A204.1 (cell line): Measurements from ENCODE around the gene LAMP1.
"Not testable (repeated sequence)": the region's sequence is repeated elsewhere in the genome, so short reads cannot be mapped to it uniquely, and the experiment has no call there.

Experiments used
- FAIRE-seq: peaks from 2 replicates; lab custom pipeline; 2012; peaks lifted over from hg19 to GRCh38; lab: Jason Lieb, UNC

LAMP1 gene

DNA sequence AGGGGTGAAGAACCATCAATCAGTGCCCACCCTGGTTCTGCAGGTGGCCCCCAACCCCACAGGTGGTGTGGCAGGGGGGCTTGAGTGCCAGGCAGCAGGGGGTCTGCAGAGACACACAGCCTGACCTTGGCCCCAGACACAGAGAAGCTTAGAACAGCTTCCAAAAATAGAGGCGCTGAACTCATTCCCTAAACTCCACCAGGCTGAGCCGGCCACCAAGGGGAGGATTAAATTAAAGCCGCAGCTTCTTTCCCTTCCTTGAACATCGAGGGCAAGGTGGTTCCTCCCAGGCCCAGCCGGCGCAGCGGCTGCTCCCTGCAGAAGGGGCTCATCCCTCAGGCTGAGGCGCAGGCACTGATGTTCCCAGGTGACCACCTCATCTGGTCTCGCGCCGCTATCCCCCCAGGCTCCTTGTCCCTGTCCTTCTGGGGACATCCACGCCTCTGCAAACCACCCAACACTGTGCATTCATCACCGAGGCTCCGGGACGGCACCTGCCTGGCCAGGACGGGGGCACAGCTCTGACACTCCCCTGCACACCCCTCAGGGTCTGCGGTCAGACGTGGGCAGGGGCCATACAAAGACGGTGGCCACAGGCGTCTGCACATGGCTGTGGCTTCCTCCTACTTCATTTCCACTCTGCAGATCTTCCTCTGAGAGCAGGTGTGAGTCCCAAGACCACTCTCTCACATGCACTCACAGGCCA, 30.9 kb downstream of the LAMP1 start:
- FAIRE-seq = no peak

DNA sequence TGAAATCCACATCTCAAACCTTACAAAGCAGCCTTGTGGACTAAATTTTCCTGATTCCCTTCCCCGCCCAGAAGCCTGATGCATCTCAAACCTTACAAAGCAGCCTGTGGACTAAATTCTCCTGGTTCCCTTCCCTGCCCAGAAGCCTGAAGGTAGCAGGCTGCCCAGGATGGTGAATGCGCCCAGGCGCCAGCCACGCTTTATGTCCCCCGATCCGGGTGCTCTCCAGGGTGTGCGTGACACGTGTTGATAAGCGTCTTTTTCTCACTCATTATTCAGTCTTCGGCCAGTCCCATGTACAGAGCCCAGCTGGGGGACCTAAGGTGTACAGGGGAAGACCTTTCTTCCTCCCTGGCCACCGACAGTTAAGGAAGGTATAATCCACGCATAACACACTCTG, 31.8 kb downstream of the LAMP1 start:
- no peak for FAIRE-seq

DNA sequence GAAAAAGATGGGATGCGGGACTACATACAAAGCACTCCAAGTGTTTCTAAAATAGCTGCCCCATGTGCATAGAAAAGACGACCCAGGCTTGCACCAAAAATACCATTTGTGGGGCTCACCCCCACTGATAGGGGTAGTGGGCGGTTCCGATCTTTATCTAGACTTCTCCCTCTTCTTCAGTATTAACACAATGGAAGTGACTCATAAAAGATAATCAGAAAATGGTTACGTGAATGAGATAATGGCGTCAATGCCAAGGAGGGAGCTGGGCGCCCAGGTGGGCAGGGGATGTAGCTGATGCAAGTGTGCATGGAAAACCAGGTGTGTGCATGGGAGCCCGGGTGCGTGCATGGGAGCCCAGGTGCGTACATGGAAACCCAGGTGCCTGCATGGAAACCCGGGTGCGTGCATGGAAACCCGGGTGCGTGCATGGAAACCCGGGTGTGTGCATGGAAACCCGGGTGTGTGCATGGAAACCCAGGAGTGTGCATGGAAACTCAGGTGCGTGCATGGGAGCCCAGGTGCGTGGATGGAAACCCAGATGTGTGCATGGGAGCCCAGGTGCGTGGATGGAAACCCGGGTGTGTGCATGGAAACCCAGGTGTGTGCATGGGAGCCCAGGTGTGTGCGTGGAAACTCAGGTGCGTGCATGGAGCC, 32.7 kb downstream of the LAMP1 start:
- no peak for FAIRE-seq

DNA sequence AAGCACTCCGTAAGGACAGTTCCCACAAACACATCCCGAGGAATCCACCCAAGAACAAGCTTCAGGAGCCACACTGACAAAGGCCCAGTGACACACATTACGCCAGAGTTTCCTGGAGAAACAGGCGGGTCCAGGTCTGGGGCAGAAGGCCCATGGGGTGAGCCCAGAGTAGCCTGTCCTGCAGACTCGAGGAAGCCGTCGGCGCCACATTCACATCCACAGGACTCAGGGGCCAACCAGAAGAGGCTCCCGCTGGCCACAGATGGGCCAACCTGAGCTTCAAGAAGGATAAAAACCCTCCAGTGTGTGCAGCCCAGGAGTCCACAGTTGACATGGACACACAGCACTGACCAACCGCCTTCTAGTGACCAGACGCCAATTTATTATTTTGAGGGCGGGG, 35.6 kb downstream of the LAMP1 start:
- FAIRE-seq = no peak

DNA sequence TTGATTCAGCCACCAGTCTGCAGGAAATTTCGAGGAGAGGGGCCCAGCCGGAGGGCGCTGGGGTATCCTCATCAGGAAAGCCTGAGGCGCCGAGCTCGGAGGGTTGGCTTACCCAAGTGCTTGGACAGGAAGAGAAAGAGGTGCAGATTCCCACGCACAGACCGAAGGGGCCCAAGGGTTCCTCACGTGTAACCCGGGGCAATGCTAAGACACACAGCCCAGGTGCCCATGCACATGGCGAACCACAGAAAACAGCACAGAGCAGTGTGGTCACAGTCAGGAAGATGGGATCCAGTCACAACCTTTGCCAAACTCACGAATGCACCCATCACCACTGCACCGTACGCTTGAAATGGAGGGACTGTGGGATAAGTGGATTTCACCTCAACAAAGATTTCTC, 36.0 kb downstream of the LAMP1 start:
- FAIRE-seq = no peak

DNA sequence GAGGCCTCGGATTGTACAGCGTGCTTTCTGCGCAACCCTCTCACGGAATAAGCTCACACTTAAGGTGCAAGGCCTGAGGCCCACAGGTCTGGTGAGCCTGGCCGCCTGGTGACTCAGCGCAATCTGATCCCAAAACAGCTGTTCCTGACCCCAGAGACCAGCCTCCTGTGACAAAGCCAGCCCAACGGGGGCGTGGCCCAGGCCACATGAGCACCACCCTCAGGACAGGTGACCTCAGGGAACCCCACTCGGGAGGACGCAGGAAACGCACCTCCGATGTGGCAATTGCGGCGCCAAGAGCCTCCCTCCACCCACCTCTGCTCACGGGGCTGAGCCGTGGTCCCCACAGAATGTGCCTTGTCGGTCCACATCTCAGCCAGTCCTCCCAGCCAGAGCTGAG, 40.5 kb downstream of the LAMP1 start:
- no peak for FAIRE-seq

DNA sequence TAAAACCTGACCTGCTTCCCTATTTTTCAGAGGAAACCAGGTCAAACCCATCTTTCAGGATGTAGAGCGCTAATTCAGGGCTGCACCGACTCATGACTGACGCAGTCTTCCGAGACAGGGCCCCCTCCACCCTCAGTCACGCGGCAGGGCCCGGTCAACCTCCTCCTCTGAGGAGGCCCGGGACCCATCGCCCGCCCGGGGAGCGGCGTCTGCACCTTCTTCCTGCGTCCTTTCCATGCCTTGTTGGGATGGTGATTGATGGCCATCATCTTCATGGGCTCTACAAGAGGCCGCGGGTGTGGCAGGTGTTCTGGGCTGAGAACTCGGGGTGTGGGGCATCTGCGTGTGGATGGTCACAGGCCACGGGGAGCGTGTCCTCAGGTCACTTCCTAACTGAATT, 40.9 kb downstream of the LAMP1 start:
- no peak for FAIRE-seq

DNA sequence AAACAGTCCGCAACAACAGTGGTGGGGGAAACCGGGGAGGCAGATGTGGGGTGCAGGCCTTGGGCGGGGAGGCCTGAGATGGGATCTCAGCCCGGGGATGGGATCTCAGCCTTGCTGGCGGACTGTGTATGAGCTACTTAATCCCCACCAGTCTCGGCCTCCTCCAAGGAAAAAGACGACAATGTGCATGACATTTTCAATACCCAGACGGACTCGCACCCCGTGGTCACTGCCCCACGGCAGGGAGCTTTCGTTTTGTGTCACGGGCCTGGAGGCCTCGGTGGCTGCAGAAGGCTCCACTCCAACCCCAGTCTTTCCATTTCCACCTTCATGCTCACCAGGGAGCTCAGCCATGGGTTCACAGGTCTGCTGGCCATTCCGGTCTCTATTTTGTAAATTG, 41.4 kb downstream of the LAMP1 start:
- no peak for FAIRE-seq

DNA sequence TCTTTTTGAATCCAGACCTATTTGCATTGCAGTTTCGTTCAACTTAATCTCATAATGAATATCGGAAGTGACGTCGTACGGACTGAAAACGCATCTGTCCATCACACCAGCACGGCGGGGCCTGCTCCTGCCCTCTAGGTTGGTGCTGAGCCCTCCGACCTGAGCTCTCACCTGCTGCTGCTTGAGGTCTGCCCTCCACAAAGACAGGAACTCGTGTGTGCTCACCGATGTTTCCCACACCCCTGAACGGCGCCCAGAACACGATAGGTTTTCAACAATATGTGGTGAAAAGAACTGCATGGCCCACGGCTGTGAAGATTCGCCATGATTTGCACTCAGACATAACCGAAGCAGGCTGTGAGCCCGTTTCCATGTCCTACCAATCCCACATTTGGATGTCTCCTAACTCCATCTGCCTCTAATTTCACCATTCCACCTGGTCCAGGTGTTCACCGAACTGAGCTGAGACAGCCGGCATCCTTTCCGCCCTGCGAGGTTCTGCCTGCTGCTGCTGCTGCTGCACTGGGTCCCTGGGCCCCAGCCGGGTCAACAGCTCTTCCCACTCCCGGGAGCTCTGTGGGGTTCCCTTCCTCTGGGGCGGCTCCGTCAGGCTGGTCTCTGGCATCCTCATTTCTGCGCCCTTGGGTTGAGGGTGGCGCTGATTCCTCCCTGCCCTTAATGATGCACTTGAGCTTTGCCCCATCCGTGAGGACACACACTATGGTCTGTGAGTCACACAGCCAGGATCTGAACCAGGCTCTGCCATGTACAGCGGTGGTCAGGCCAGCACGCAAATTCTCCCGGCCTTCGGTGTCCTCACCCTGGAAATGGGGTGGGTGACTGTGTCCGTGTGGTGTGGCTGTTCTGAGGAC, 46.0 kb downstream of the LAMP1 start:
- FAIRE-seq = no peak

DNA sequence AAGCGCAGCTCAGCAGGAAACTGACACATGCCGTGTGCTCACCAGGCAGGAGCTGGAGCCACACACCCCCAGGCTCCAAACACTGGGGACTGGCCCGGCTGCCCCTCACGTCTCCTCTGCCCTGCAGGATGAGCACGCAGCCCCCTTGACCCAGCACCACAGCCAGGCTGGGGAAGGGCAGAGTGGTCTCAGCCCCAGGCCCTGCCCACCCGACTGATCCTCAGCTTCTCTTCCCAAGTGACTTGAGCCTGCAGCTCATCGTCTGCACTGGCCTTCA, 46.6 kb downstream of the LAMP1 start:
- FAIRE-seq = no peak

DNA sequence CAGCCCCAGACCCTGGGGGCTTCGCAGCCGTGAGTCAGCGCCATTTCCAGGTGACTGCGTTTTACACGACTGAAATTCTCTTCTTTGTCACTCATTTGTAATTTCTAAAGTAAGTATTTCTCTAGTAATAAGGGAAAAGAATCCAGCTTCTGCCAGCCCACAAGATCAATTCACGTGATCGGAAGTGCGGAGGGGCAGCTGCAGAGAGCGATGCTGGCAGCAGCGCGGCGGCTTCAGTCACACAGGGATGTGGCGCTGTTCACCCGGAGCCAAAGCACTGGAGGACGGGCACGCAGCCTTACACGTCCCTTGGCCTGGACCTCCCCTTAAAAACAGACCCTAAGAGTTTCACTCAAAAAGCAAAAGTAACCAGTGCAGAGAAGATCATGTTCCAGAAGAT, 48.4 kb downstream of the LAMP1 start:
- no peak for FAIRE-seq

- FAIRE-seq = not testable (repeated sequence)
Measured at GRCh38 chr13:113347736-113348225, 50.7 kb downstream of the LAMP1 start.

DNA sequence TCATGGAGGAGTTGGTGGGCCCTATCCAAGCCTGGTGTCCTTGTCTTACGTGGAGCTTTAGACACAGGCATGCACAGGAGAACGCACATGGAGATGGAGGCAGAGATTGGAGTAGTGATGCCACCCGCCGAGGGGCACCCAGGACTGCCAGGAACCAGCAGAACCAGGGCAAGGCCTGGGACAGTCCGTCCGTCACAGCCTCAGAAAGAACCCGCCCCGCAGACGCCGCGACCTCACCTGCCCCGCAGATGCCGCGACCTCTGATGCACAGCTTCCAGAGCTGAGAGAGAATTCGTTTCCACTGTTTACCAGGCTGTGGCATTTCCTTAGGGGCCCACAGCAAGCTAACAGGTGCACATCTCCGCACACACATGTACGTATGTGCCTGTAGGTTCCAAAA, 51.6 kb downstream of the LAMP1 start:
- FAIRE-seq = no peak

GRCh38 chr13:113349050-113349449, 52.0 kb downstream of the LAMP1 start:
- FAIRE-seq = no peak

DNA sequence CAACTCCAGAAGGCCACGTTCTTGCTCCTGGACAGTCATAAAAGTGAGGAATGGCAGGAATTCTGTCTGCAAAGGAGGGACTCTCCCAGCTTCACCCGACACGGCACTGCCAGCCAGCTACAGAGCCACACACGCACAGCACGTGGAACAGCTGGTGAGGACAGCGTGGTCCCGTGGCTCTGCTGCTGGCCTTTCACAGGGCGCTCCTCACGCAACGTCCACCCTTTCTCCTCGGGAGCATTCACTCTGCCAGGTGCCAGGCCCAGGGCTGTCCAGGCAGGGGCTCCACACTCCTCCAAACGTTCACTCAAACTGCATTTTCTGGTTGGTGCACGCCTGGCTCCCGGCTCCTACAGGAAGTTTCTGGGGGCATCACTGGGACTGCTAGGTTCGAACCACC, 52.5 kb downstream of the LAMP1 start:
- FAIRE-seq = no peak

- FAIRE-seq = no peak
Measured at GRCh38 chr13:113350065-113350937, 53.3 kb downstream of the LAMP1 start.

- FAIRE-seq = no peak
Measured at GRCh38 chr13:113350938-113351335, 53.9 kb downstream of the LAMP1 start.

DNA sequence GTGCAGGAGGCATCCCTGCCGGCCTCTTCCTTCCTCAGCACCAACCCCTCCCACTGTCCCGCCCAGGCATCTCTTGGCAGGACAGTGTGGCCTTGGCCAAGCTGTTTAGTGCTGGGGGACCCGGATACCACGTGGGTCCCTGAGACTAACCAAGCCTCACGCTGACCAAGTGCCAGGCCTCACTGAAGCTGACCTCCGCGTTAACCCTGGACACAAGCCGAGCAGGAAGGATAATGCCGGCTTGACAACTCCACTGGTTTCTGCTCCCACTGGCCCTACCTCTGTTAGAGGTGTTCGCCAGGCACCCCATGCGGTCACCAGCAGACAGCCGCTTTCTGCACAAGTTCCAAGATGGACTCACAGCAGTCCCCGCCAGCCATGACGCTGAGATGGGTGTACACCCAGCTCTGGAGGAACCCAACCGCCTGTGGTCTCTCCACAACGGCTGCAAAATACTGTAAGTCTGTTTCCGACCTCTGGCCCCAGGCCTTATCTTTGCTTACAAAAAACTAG, 54.5 kb downstream of the LAMP1 start:
- FAIRE-seq = no peak

- no peak for FAIRE-seq
Measured at GRCh38 chr13:113353254-113353653, 56.2 kb downstream of the LAMP1 start.

DNA sequence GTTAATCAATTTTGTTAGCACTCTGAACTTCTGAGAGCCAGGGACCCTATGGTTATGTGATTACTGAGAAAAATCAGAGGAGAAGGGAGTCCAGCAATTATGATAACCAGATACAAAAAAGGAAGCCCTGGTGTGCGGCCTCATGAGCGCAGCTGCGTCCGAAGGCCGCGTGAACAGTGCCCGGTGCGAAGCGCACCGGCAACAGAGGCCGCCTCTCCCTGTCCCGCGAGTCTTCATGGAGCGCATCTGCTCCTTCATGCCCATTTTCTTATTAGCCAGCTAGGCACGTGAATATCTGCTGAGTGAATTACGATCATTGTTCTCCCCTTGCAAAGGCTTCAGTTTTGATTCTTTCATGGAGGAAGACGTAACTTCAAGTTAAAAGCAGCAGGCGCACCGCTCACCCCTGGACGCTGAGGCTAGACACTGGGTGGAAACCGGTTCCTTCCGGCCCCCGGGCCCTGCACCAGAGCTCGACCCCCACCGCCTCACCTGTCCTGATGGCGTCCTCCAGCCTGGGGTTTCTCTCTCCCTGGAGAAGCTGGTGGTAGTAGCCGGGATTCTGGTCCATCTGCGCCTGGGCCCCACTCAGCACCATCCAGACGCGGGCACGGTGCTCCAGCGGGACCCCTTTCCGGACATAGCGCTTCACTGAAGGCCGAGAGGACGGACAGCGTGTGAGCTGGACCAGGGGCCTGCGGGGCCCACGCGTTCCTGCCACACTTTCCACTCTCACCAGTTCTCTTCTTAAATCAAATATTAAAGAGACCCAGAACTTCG, 58.0 kb downstream of the LAMP1 start:
- FAIRE-seq = no peak

DNA sequence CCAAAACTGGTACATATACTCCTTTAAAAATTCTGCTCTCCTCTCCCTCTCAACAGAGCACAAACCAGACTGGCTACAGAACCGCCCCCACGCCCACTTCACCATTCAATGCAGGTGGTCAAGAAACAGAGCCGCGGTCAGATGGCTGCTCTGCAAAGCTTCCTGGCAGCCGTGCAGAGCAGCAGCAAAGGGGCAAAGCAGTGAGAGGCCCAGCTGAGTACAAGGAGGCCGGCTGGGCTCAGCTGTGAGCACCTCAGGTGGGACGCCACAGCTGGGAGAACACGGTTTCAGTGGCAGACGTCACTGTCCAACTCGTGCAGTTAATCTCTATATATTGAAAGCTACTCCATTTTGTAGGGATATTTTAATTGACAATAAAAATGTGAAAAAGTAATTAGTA, 58.6 kb downstream of the LAMP1 start:
- FAIRE-seq = no peak
